PC-9 (cell line): Measurements from ENCODE around the gene EHMT1. TPM values are rescaled to one million over a fixed set of nuclear protein-coding genes. Genes with fewer than 3 reads are reported as not detected.

ENCODE experiments used
- BruUV-seq: library from RNA; stranded (reverse); fragments of 400-500 nt; replicated peaks from 2 replicates; lab custom pipeline; 2021; lab: Mats Ljungman, UMichigan
- CTCF ChIA-PET: fragments of 300-600 bp; sonication (Branson Sonifier 250); formaldehyde crosslinking; loops from one replicate; lab custom pipeline; 2022; ENCODE audit warnings: antibody characterized with exemption; lab: Charles Lee
- POLR2A ChIA-PET: fragments of 300-600 bp; sonication (Branson Sonifier 250); formaldehyde crosslinking; loops from one replicate; lab custom pipeline; 2022; ENCODE audit warnings: antibody characterized with exemption; ENCODE audit not compliant: unreplicated experiment; lab: Charles Lee
- DNase-seq, 2 experiments: peaks; one replicate each; pipeline versions ENCODE4 v3.0.0 to v3.0.0-alpha.2; 2015 to 2022; ENCODE audit warnings: mixed read lengths in 1 of 2
- H2AFZ ChIP-seq: fragments of 200-600 bp; sonication (generic); 2 replicates; pipeline ENCODE4 v1.8.1; 2017; ENCODE audit warnings: antibody characterized with exemption
- H3F3A ChIP-seq: fragments of 200-600 bp; sonication (generic); 2 replicates; pipeline ENCODE4 v1.8.1; 2017; ENCODE audit warnings: antibody characterized with exemption, mild to moderate bottlenecking, low read depth; ENCODE audit not compliant: insufficient read depth
- H3K27ac ChIP-seq: fragments of 200-600 bp; sonication (generic); 2 replicates; pipeline ENCODE4 v1.6.1; 2016; ENCODE audit warnings: mixed run types
- H3K27me3 ChIP-seq: fragments of 200-600 bp; sonication (generic); 2 replicates; pipeline ENCODE4 v1.6.1; 2016; ENCODE audit warnings: low read depth, mixed run types; ENCODE audit not compliant: insufficient read depth
- H3K36me3 ChIP-seq: fragments of 200-600 bp; sonication (generic); 2 replicates; pipeline ENCODE4 v1.6.1; 2016; ENCODE audit warnings: low read depth, mixed run types
- H3K4me1 ChIP-seq: fragments of 200-600 bp; sonication (generic); replicated peaks from 2 replicates; pipeline ENCODE4 v1.6.1; 2016; ENCODE audit warnings: mixed run types; ENCODE audit not compliant: insufficient read depth
- H3K4me2 ChIP-seq: fragments of 200-600 bp; sonication (generic); 2 replicates; pipeline ENCODE4 v1.6.1; 2017; ENCODE audit warnings: mixed run types
- H3K4me3 ChIP-seq: fragments of 200-600 bp; sonication (generic); 2 replicates; pipeline ENCODE4 v1.6.1; 2016; ENCODE audit warnings: mixed run types
- H3K79me2 ChIP-seq: fragments of 200-600 bp; sonication (generic); 2 replicates; pipeline ENCODE4 v1.6.1; 2017; ENCODE audit warnings: low read depth, mixed run types
- H3K9me2 ChIP-seq: fragments of 200-600 bp; sonication (generic); 2 replicates; pipeline ENCODE4 v1.8.1; 2017; ENCODE audit warnings: mild to moderate bottlenecking; ENCODE audit not compliant: insufficient read depth
- H3K9me3 ChIP-seq: fragments of 200-600 bp; sonication (generic); 2 replicates; pipeline ENCODE4 v1.8.1; 2016; ENCODE audit warnings: low read depth; ENCODE audit not compliant: insufficient read depth
- H4K20me1 ChIP-seq: fragments of 200-600 bp; sonication (generic); 2 replicates; pipeline ENCODE4 v1.8.1; 2017; ENCODE audit not compliant: insufficient read depth
- CTCF ChIP-seq: fragments of 200-600 bp; sonication (generic); conservative IDR thresholded peaks from 2 replicates; pipeline ENCODE4 v1.6.1; 2017; ENCODE audit warnings: mixed run types, antibody characterized with exemption, mild to moderate bottlenecking, moderate library complexity
- EZH2 ChIP-seq: fragments of 200-600 bp; sonication (generic); IDR thresholded peaks from 2 replicates; pipeline ENCODE4 v1.8.0; 2017; ENCODE audit warnings: antibody characterized with exemption, low read depth
- intact Hi-C: fragments of 100-400 bp; cut with micrococcal nuclease; formaldehyde crosslinking; loops from one replicate; pipeline ENCODE4 v1.10.0; 2022; ENCODE audit not compliant: unreplicated experiment
- total RNA-seq: library from RNA; stranded (reverse); gene quantifications from 2 replicates; pipeline ENCODE4 v1.2.3, GENCODE V29; 2021

EHMT1 gene
- total RNA-seq, 1 experiment from 2014 or later = 116 TPM

- Histone ChIP-seq H4K20me1 (peaks cover 20% of the 10 kb centered on the region), H3K9me2 (no peaks in the 10 kb centered on the region), H3K9me3 (peaks cover 16% of the 10 kb centered on the region), H3F3A (no peaks in the 10 kb centered on the region), H3K36me3 (no peaks in the 10 kb centered on the region; the same call in 1 of the 2 replicates), H3K79me2 (peaks cover 57% of the 10 kb centered on the region), H3K27ac (no peak overlapping the region), H3K4me3 (no peak overlapping the region), H3K27me3 (no peaks in the 10 kb centered on the region), H3K4me2 (no peak overlapping the region), H2AFZ (no peak overlapping the region), H3K4me1 (no peaks in the 10 kb centered on the region)
- ChIA-PET CTCF (no interaction called here), POLR2A (no interaction called here)
- TF ChIP-seq CTCF = no peak
- no peak for TF ChIP-seq EZH2
- BruUV-seq = no TSS peak
- intact Hi-C loops = no loop called here
- no peak for DNase-seq
These were observed 84.0 kb downstream of the EHMT1 start for GRCh38 chr9:137702615-137703379.

- Histone ChIP-seq H3K4me2 (no peak overlapping the region), H3F3A (no peaks in the 10 kb centered on the region; the same call in 1 of the 2 replicates), H3K4me3 (no peak overlapping the region), H3K79me2 (peaks cover 63% of the 10 kb centered on the region), H4K20me1 (peaks cover 30% of the 10 kb centered on the region), H3K27me3 (no peaks in the 10 kb centered on the region), H3K9me3 (peaks cover 16% of the 10 kb centered on the region), H2AFZ (no peak overlapping the region), H3K9me2 (no peaks in the 10 kb centered on the region), H3K36me3 (no peaks in the 10 kb centered on the region; the same call in 1 of the 2 replicates), H3K27ac (no peak overlapping the region), H3K4me1 (no peaks in the 10 kb centered on the region)
- ChIA-PET POLR2A (no interaction called here), CTCF (no interaction called here)
- no peak for DNase-seq
- intact Hi-C loops = no loop called here
- TF ChIP-seq CTCF (no peak), EZH2 (no peak)
- BruUV-seq = no TSS peak
These were observed 85.2 kb downstream of the EHMT1 start for GRCh38 chr9:137703842-137704508.

- no TSS peak for BruUV-seq
- Histone ChIP-seq H3K4me1 (no peaks in the 10 kb centered on the region), H3K36me3 (no peaks in the 10 kb centered on the region; the same call in 1 of the 2 replicates), H3K27ac (no peak overlapping the region), H3K27me3 (no peaks in the 10 kb centered on the region), H3K79me2 (peaks cover 53% of the 10 kb centered on the region), H3F3A (no peaks in the 10 kb centered on the region; the same call in 1 of the 2 replicates), H2AFZ (no peak overlapping the region), H3K4me2 (no peak overlapping the region), H3K9me3 (peaks cover 16% of the 10 kb centered on the region), H3K4me3 (no peak overlapping the region), H4K20me1 (peaks cover 42% of the 10 kb centered on the region), H3K9me2 (no peaks in the 10 kb centered on the region)
- POLR2A ChIA-PET = no interaction called here
- no peak for DNase-seq
- intact Hi-C loops = no loop called here
- CTCF ChIA-PET = no interaction called here
- TF ChIP-seq CTCF (no peak), EZH2 (no peak)
These were observed 86.6 kb downstream of the EHMT1 start for GRCh38 chr9:137705443-137705863.
